DMS53 (cell line): ENCODE measurements around the gene ITSN1.
"Not testable (repeated sequence)": the region's sequence is repeated elsewhere in the genome, so short reads cannot be mapped to it uniquely, and the experiment has no call there.

Source experiments
- DNase-seq: peaks from one replicate; lab custom pipeline; 2025; lab: John Stamatoyannopoulos, UW

ITSN1 gene

DNA sequence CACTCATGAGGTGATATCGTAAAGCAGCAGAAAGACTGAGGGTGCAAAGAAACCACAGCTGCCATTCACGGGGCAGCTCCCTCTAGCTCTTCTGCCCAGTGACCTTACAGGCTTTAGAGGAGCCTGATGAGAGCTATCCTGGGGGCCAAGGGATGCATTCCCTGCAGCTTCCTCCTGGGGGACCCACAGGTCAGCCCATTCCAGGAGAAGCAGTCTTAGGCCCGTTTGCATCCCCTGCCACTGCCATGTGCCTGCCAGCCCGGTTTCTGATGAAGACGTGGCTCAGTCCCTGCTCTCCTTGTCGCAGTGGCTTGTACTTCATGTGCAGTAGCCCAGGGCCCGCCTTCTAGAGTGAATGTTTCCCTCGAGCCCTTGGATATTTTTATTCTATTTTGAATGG lies 250.6 kb downstream of the ITSN1 start:
- peak; percentile 4 for DNase-seq

DNA sequence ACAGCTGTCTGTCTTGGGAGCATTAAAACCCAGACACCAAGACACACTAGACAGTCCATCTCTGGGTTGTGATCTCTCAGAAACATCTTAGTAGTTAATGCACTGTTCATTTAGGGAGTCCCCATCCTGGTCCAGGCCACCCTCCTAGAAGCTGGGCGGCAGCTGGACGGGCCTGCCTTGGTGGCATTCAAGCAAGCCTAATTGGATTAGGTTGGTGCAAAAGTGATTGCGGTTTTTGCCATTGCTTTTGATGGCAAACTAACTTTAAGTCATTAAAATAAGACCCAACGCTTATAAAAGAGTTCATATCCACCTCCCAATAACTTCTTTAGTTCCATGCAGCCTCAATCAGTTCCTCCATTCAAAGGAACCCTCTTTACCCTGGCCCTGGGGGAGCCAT lies 251.6 kb downstream of the ITSN1 start:
- DNase-seq: no peak

DNA sequence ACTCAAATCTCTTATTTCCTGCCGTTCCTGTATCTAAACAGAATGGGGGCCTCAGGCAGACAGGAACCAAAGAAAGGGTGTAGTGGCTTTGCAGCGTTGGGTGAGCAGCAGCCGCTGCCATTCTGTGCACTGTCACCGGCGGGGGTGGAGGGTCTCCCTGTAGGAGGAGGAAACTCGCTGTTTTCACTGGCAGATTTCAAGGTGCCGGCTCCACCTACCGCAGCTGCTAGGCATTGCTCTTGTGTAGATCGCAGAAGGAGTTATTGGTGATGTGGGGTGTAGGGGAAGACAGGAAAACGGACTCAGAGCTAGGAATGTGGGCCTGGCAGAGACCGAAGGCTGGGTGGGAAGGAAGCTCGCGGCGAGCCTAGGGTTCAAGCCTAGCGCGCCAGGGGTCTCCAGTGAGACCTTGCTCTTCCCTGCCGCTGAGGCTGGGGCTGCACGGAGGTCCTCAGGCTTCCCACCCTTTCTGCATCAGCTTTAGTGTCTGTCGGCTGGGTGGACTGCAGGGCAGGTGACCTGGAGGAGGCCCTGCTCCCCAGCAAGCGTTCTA lies 252.5 kb downstream of the ITSN1 start:
- peak; percentile 89 for DNase-seq

DNA sequence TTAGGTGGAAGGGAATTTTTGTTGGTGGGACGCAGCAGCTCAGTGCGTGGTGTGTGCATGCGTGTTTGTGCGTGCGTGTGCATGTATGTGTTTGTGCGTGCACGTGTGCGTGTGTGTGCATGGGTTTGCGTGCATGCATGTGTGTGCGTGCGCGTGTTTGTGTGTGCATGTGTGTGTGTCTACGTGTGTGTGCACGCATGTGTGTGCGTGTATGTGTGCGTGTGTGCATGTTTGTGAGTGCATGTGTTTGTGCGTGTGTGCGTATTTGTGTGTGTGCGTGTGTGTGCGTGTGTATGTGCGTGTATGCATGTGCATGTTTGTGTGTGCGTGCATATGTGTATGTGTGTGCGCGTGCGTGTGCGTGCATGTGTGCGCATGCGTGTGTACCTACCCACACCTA lies 253.1 kb downstream of the ITSN1 start:
- no peak for DNase-seq

DNA sequence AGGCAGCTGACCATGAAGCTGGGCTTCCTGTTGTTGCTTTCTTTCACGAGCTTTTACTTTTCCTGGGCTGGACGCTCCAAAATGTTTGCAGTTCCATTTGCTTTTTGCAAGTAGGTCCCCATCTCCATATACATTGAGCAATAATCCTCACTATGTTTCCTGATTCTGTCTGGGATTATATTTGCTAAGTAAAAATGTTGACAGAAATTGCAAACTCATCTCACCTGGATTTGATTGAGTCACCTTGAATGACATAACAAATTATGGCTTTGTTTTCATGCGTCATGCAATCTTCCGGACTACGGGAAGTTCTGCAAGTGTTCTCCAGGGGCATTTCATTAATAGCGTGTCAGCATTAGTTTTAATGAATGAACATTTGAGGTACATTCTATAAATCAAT lies 254.4 kb downstream of the ITSN1 start:
- DNase-seq: no peak

DNA sequence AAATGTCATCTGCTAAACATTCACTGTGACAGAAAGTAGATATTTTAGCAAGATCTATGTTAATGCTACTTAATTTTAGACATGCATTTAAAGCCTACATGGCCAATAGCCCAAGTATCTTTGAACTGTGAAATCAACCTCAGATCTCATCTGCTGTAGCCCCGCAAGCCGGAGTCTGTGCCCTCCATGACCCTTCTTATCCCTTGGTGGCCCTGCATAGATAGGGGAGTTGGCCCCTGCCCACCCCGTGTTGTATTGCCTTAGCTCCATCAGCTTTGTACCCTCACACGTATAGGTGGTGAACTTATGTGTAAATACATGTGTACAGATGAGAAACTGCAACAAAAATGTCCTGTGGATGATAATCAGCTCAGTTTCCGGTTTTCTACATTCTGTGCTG lies 254.8 kb downstream of the ITSN1 start:
- no peak for DNase-seq

DNA sequence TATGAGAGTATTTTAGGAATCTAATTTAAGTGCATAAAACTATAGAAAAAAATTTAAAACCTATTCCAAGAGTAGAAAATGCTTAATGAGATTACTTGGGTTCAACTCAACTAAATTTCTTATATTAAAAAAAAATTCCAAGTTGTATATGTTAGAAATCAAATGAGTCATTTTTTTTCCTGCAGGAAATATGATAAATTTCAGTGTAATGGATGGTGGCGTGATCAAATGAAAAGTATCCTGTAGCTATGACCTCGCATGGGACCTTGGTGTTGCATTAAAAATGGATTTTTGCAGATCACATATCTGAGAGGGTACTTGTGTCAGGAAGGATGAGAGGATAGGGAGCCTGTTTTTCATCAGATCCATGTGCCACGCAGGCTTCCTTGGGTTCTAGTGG lies 255.4 kb downstream of the ITSN1 start:
- DNase-seq: no peak

DNA sequence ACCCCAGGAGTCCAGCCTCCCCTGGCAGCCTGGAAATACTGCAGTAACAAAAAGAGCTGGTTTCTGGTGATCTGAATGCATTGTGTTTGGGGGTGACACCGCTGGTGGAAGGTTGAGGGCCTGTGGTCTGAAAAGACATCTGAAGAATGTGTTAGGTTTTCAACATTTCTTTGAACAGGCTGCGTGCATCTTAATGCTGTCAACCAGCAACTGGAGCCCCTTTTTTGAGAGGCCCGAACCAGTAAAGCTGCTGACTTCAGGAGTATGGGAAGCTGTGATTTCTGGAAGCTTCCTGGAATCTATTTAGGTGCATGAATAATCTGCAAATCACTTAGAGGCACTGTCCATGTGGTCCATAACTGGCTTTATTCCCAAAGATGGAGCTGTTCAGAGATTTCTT lies 256.3 kb downstream of the ITSN1 start:
- no peak for DNase-seq

DNA sequence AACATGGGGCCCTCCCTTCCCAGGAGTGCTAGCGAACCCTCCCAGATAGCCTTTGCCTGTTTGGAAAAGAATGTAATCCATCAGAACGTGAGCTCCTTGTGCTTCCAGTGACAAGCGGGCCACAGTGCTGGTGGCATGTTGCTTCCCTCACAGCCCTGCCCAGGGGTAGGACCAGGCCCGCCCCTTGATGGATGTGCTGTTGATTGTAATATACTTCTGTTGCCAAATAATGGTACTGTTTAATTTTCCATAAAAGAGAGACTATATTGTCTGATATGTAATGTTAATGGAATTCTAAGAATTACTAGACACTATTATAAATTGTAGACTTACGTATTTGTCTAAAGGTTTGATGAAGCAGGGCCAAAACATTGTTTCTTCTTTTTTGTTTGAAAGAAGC lies 256.9 kb downstream of the ITSN1 start:
- no peak for DNase-seq

DNA sequence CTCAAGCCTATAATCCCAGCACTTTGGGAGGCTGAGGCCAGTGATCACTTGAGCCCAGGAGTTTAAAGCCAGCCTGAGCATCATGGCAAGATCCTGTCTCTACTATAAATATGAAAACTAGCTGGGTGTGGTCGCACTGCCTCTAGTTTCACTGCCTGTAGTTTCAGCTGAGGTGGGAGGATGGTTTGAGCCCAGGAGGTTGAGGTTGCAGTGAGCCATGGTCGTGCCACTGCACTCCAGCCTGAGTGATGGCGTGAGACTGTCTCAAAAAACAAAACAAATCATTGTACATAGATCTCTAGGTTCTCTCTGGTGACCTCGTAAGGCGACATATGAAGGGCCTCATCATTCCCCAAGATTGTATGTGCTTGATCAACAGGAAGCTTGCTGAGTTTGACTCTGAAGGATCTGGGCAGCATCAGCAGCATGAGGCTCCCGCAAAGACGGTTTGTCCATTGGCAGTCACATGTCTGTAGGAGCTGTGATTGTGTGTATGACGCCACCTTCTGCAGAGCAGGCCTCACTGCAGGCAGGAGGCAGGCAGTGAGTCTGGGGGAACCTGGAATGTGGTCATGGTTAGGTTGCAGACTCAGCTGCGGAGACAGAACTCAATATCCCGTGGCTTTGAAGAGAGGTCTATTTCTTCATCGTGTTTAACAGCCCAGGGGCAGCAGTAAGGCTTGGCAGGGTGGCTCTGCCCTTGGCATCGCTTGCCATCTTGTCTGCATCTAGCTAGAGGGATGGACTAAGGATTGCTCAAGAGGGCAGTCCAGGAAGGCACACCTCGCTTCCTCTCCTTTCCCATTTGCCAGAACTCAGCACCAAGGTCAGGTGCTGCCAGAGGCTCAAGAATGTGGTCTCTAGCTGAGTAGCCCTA lies 259.3 kb downstream of the ITSN1 start:
- DNase-seq: peak; percentile 84

DNA sequence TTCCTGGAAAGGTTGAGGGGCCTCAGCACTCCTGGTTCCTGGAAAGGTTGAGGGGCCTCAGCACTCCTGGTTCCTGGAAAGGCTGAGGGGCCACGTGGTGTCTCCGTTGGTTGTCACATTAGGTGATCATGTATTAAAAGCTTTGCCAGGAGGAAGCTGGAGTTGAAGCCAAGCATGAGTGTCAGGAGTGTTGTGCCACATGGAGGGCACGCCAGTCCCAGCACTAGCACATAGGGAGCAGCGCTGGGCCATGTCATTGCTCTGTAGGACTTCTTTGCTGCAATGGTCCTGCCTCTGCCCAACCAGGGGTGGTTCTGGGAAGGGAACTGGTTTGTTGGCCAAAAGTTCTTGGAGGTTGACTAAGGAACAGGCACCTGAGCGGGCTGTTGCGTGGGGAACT lies 260.0 kb downstream of the ITSN1 start:
- no peak for DNase-seq

DNA sequence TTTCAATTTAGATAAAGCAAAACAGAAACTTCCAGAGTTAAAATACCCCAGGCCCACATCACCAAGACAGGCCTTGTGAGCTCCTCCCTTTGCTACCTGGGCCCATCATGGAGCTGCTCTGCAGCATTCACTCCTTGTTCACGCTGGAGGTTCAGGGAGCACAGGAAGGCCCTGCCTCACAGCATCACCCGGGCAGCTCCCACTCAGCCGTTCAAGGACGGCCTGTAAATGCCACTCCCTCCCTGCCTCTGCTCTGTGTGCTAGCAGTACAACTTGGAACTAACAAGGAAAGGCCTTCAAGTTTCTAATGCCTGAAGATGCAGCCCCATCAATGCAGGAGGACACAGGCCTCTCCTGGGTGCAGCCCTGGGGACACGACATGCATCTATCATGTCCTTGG lies 261.7 kb downstream of the ITSN1 start:
- no peak for DNase-seq

DNA sequence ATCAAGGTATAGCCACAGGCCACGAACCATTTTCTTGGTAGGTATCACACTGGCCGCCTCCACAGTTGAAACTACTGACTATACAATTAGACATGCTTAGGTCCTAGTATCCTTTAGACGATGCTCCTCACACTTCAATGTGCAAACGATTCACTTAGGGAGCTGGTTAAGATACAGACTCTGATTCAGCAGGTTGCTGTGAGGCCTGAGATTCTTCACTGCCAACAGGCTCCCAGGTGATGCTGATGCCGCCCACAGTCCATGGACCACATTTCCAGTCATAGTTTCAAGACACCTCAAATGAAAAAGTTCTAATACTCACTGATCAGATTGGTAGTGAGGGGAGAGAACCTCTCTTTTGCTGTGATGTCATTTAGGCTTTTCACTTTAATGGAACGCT lies 266.5 kb downstream of the ITSN1 start:
- no peak for DNase-seq

DNA sequence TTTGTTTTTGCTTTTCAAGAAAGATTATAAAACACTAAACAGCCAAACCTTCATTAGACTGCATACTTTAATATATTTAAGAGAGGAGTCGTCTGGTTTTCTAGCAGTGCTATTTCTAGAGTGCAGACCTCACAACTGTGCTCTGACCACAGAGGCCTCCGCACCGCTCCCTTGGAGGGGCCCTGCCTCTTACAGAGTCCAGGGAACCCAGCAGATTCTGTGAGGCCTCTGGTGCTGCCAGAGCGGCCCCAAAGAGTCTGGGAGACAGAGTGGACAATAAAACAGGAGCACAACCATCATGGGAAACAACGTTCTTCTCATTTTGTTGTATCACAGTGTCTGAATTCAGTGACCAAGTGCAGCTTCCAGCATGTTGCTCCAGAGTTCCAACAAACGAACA lies 267.5 kb downstream of the ITSN1 start:
- no peak for DNase-seq

DNA sequence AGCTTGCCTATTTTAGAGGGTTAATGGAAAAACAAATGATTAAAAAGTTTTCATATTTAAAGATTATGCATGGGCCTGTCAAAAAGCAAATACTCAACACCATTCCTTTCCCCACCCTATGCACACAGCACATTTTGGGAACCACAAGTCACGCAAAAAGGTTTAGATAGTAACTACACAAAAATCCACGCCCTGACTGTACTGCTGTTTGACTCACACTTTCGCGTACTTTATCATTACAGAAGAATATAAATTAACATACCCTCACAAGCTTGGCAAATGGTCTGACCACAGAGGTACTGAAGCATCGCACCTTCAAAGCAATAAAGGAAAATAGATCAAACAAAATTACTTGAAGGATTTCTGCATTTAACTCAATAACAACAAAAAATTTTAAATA lies 271.9 kb downstream of the ITSN1 start:
- no peak for DNase-seq

DNA sequence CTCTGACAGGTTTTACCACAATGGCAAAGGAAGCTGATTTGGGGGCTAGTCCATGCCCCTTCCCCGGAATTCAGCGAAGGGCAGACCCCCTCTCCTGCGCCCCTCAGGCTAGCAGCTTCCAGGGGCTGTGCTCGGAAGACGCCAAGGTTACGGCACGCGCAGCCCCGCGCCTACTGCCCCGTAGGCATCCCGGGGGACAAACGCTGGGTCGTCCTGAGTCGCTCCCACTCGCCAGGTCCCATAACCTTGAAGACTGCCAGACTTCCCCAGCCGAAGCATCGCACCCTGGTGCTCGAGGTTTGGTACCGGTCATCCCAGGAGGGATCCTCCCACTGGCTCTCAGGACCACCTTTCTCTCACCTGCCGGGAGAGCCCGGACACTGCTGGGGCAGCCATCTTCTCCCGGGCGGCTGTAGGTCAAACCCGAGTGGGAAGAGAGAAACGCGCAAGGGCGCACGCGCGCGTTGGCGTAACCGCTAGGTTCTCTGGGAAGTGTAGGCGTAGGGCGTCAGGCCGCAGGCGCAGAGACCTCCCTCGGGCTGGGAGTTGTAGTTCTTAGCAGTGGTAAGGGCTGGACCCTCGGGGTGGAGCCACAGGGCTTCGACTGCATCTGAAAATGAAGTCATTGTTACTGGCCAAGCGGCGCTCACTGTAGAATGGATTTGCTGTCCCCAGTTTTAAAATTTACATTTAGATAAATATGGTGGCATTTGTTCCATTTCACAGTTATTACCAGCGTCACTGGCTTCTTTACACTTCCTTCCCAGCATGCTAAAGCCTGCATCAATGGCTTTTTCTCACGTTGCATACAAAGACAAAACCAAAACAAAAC lies 273.3 kb downstream of the ITSN1 start, which contains the start of gene ATP5PO:
Gene ATP5PO, minus strand, starts transcription at position 437 of the 832 bp plus-strand sequence. Its CDS starts 41 bp downstream, at position 396.
- DNase-seq: peak; percentile 97

DNA sequence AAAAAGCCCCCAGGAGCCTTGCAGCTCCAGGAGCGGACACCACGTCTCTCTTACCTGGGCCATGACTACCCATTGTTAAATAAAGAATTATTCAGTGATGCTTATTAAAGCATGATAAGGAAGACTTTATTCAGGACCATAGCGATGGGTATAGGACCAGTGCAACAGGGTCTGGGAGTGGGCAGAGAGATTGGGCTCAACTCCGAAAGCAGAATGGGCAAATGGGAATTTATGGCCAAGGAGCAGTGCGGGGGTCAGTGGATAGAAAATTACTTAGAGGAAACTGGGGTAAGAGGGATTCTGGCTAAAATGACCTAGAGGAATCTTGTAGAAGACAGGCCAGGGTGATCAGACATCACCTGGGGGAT lies 273.9 kb downstream of the ITSN1 start:
- DNase-seq: peak; percentile 39

DNA sequence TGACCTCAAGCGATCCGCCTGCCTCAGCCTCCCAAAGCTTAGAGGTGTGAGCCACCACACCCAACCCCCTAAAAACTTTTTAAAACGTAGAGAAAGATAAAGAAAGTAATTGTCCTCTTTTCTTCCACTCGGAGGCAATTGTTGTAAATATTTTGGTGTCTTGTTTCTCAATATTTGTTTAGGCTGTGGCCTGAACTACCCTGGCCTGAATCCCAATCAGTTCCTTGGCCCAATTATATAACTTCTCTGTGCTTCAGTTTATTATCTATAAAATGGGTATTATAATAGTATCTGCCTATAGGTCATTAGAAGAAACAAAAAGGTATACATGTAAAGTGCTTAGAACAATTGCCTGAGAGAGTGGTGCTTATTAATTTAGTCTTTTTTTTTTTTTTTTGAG lies 275.1 kb downstream of the ITSN1 start:
- no peak for DNase-seq

DNA sequence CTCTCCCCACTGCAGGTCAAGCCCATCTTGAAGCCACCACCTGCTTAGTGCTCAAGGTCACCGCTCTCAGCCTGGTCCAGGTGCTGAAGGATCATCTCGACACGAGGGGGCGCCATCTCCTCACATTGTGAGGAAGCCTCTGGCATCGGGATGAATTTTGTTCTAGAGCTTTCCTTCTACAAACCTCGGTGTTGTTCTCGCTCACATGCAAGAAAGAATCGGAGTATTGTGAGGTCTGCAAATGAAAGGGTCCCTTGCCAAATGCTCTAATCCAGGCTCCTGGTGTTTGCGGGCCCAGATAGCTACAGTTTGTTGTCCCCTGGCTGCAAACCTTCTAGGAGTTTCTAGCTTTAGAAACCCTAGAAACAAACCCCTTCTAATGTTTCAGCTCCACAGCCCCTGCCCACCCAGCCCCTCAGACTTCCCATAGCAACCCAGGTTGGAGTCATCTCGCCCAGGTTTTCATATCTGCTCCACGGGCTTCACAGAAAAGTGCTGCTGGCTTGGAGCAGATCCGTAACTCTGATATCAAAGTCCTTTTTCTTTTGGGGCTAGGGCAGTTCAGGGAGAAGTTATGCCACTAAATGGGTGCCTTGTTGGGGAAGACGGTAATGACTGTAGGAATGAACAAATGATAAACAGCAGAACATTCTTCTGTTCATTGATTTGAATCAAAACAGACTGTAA lies 281.9 kb downstream of the ITSN1 start:
- peak; percentile 86 for DNase-seq

DNA sequence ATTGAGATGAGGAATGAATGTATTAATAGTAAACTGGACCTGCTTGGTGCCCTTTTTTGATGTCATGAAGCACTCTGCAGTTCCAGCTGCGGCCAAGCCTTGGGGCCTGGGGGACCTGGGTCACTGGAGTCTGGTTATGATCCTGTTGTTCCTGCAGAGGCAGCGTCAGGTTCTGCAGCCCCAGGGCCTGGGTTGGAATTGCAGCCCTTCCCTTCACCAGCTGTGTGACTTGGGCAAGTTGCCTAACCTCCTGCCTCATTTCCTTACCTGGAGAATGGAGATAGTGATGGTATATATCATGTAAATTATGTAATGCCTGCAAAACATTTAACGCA lies 282.4 kb downstream of the ITSN1 start:
- peak; percentile 11 for DNase-seq

DNA sequence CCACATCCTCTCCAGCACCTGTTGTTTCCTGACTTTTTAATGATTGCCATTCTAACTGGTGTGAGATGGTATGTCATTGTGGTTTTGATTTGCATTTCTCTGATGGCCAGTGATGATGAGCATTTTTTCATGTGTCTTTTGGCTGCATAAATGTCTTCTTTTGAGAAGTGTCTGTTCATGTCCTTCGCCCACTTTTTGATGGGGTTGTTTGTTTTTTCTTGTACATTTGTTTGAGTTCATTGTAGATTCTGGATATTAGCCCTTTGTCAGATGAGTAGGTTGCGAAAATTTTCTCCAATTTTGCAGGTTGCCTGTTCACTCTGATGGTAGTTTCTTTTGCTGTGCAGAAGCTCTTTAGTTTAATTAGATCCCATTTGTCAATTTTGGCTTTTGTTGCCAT lies 283.9 kb downstream of the ITSN1 start:
- not testable (repeated sequence) for DNase-seq

DNA sequence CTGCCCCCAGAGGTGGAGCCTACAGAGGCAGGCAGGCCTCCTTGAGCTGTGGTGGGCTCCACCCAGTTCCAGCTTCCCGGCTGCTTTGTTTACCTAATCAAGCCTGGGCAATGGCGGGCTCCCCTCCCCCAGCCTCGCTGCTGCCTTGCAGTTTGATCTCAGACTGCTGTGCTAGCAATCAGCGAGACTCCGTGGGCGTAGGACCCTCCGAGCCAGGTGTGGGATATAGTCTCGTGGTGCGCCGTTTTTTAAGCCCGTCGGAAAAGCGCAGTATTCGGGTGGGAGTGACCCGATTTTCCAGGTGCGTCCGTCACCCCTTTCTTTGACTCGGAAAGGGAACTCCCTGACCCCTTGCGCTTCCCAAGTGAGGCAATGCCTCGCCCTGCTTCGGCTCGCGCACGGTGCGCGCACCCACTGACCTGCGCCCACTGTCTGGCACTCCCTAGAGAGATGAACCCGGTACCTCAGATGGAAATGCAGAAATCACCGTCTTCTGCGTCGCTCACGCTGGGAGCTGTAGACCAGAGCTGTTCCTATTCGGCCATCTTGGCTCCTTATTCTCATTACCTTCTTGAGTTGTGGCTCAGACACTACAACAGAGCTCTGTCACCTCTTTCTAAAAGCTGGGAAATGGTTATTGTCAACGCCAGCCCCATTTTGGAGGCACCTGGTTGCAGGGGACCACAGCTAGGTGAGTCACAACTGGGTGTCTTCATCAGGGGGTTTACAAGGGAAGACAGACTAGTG lies 288.9 kb downstream of the ITSN1 start:
- peak; percentile 62 for DNase-seq
